HUDEP-2 (cell line): ENCODE results near the gene MYO15B.

Source experiments
- DNase-seq, 76 experiments: peaks; one replicate each; lab custom pipeline; 2025; ENCODE audit not compliant: unreplicated experiment in 76 of 76; lab: John Stamatoyannopoulos, UW

The MYO15B gene

GRCh38 chr17:75635610-75636202, 48.1 kb downstream of the MYO15B start:
- peak in 75 of 76 experiments; percentile 68 to 97 (median 90) for DNase-seq

DNA sequence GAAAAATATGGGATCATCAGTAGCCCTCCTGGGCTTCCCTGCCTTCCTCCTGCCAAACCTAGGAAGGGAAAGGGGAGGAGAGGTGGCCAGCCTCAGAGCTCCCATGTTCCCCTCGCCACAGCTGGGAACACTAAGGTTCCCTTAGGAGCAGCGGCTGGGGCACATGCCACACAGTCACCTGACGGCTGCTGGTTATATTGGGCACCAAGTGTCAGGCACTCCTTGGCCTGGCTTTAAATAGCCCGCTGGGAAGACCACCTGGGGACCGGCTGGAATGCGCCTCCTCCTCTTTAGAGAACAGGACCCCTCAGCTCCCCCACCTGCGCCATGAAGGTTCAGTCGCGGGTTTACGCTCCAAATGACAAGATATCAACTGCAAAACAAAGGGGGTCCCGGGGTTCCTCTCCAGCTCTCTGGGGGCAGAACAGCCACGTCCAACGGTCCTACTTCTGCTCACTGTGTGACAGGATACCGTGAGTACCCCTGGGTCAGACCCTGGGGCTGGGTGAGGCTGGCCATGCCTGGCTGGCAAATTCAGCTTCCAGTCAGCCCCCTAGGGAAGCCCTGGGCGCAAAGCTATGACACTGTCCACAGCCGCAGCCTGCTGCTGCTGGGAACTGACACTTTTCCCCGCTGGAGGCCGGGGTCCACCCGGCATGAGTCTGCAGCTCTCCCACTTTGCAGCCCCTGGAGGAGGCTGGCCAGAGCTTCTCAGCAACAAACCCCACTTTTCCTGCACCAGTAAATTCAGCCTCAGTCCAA, 49.0 kb downstream of the MYO15B start:
- peak in 1 of 76 experiments; percentile 38 for DNase-seq

DNA sequence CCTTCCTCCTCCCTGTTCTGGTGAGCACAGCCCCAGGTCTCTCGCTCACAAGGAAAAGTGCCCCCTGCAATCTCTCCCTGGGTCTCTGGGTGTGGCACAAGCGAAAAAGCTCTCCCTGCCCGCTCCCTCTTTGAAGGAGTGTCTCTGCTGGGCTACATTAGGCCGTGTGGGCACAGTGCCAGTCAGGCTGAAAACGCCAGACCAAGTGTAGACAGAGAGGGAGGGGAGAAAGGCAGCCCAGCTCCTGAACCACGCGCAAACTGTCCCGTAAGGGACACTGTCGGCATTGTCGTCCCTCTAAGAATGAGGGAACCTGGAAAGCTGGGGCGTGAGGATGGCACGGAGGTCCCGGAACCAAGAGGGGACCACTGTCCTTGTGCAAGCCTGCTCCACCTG, 49.5 kb downstream of the MYO15B start:
- peak in 72 of 76 experiments; percentile 8 to 87 (median 70) for DNase-seq

DNA sequence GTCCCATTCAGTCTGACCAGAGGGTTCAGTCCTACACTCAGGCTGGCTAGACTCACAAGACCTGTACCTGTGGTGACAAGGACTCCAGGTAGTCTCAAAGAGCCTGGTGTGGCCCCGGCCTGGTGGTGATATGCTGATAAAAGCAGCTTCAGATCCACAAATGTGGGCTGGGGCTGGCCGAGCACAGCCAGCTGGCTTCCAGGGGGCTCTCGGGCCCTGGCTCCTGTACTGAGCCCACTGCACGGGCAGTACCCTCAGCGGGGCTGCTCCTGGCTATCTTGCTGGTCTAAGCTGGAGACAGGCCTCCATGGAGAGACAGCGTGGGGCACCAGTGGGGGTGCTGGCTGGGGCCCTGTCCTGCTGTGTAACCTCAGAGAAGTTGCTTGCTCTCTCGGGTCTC, 50.0 kb downstream of the MYO15B start:
- peak in 7 of 76 experiments; percentile 25 to 83 (median 40) for DNase-seq

DNA sequence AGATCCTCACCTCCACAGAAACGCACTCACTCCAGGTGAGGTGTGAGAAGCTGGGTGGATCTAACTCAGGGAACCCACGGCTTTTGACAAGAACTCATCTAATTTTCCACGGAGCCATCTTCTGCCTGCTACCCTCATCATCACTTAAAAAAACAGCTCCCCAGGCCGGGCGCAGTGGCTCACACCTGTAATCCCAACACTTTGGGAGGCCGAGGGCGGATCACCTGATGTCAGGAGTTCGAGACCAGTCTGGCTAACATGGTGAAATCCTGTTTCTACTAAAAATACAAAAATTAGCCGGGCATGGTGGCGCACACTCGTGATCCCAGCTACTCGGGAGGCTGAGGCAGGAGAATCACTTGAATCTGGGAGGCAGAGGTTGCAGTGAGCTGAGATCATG, 50.4 kb downstream of the MYO15B start:
- DNase-seq: peak in 1 of 76 experiments; percentile 34

DNA sequence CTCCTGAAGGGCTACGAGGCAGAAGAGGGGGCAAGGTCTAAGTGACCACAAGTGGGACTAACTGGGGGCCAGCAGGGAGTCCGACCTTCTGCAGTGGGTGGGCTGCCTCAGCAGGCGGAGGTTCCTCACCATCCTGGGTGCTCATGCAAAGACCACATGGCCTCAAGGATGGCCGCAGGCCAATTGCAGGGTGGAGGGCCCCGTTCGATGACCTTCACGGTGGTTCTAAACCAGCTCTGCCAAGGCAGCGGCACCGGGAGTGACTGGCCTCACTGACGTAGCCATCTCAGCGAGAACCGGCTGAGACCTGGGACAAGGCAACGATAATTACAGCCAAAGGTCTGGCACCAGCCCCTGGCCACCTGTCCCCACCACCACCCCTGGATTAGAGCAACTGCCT, 51.3 kb downstream of the MYO15B start:
- peak in 5 of 76 experiments; percentile 23 to 42 (median 26) for DNase-seq

DNA sequence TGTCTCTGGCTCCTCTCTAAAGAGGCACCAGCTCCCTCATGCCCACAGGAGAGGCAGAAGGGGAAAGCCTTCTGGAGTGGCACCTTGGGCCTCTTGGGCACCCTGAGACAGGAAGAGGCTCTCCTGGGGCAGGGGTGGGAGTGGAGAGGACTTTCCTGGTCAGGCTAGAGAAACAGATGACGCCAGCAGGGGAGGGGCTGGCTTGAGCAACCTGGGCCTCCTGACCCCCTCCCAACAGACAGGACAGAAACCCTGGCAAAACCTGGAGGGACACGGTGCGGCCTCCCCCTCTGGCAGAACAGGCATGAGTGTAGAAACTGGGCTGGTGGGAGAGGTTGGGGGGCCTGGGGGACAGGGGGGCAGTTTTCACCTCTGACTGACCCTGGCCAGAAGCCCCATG, 51.7 kb downstream of the MYO15B start:
- DNase-seq: peak in 4 of 76 experiments; percentile 19 to 57 (median 34)

GRCh38 chr17:75639771-75640555, 52.4 kb downstream of the MYO15B start:
- peak in 7 of 76 experiments; percentile 13 to 57 (median 23) for DNase-seq

DNA sequence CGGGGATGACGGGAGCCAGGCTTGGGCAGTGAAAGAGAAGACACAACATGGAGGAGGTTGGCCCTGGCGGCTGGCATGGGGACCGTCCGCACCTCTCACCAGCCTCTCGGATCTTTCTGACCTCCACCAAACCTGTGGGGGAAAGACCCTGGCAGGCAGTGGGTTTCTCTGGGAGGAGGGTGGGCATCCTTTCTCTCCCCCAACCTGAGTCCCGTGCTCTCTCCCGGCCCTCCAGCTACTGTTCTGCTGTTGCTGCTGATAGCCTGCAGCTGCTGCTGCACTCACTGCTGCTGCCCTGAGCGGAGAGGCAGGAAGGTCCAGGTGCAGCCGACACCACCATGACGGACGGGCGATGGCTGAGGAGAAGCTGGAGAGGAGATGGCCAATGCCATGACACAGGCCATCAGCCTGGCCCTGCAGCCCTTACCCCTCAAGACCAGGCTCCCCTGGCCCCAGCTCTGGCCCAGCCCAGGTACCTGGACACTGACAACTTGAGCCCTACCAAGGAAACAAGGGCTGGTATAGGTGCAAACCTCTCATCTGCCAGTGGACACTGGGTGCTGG, 53.0 kb downstream of the MYO15B start:
- DNase-seq: no peak

- peak in 2 of 76 experiments; percentile 22 to 31 for DNase-seq
Observed at GRCh38 chr17:75641343-75641742, 53.7 kb downstream of the MYO15B start.

DNA sequence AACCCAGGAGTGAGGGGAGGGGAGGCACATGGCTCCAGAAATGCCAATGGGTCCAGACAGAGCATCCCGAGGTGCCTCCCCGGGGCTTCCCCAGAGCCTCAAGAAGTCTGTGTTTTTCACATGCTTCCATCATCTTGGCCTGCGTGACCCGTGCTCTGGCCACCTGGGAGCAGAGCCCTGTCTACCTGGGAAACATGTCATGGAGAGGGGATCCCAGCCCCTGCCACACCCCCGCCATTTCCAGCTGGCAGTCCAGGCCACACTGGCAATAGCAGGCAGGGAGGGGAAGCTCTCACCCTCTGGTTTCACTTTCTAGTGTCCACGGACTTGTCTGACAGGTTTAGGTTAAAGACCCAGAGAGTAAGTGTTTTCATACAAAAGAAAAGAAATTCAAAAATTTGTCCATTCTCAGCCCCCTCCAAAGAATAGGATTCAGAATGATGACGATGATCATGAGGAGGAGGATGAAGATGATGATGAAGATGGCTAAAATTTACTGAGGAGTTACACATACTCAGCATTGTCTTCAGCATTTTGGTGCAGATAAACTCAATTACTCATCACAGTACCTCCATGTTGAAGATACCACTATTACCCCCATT, 54.7 kb downstream of the MYO15B start:
- peak in 4 of 76 experiments; percentile 27 to 38 (median 30) for DNase-seq

DNA sequence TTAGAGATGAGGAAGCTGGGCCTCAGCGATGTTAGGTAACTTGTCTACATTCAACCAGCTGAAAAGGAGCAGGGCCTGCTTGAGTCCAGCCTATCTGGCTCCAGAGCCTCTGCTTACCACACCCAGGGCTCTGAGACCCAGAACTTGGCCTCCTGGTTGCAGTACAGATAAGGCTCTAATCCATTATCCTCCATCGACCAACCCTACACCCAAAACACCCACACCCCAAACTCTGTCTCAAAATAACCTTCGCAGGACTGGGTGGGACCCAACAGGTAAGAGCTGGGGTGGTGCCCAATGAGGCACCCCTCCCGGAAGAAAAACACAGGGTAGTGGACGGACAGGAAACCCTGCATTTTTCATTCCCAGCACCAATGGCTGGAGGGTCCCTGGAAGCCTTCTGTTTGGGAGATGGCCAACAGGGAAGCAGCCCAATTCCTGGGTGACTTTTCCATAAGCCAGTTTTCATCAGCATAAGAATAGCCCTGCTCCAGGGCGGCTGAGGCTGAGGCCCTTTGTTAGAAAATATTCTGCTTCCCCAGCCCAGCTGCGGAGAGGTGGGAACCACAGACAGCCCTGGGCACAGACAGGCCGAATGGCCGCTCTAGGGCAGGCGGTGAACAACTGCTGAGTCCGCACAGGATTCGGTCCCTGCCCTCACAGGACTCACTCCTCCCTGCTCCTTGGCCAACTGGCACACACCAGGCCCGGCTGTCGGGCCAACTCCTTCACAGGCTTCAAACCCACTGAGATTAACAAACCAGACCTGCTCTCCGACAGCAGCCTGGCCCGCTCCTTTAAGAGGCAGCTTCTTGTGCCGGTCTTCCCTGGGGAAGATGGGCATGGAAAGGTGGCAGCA, 55.4 kb downstream of the MYO15B start:
- DNase-seq: peak in 74 of 76 experiments; percentile 39 to 88 (median 70)

GRCh38 chr17:75643643-75644017, 56.0 kb downstream of the MYO15B start:
- DNase-seq: no peak

DNA sequence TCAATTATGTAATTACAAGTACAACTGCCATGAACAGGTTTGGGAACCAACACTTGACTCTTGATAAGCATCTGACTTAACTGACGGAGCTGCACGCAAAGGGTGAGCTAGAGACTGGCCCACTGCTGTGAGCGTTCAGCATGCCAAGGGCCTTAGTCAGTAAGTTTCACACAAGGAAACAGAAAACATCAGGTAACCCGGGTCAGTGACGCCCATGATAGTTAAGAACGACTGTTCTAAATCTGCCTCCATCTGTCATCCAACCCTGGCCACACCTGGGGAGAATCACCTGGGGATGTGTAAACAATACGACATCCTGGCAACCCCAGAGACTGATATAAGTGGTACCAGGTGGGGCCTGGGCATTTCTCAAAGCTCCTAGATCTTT, 57.9 kb downstream of the MYO15B start:
- DNase-seq: peak in 18 of 76 experiments; percentile 10 to 61 (median 28)

DNA sequence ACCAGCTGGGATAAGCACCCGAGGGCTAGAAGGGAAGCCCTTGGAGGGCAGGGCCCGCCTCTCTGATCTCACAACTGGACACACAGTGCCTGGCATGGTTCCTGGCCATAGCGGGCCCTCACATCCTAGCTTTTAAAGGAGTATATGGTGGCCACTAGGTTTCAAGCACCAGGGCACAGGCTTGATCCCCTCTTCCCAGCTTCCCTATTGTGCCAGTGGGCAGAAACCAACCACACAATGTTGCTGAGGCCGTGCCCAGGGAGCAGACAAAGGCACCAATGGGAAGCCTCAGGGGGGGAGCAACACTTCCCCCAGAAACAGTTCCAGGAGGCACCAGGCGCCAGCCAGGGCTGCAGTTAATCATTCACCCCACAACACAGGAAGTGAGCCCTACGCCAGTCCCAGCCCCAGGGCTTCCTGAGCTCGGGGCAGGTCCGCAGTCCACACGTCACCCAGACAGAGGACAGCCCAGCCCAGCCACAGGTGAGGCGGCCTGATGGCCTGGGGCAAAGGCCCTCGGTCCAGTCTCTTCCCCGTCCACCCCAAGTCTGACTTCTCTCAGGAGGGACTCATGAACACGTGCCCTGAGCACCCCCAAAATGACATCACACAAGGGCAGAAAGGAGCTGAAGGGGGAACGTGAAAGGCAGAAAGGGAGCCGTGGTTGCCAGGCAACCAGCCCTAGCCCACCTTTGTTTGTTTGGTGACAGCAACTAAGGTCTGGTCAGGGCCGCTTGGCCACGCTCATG, 58.5 kb downstream of the MYO15B start:
- no peak for DNase-seq

- no peak for DNase-seq
Observed at GRCh38 chr17:75646638-75646992, 59.0 kb downstream of the MYO15B start.

DNA sequence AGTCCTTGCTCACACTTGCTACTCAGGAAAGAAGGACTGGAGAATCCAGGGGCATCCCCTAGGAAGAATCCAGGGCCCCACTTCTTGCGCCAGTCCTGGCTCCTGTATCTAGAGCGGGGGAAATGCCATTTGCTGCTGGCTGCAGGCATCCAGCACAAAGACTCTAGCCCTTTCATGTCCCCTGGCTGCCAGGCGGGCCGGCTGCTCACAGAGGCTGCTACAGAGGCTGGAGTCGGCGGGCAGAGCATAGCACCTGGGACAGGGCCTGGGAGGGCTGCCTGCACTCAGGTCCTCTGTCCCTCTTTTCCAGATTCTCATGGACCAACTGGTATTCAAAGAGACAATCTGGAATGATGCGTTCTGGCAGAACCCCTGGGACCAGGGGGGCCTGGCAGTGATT, 59.5 kb downstream of the MYO15B start:
- DNase-seq: no peak

DNA sequence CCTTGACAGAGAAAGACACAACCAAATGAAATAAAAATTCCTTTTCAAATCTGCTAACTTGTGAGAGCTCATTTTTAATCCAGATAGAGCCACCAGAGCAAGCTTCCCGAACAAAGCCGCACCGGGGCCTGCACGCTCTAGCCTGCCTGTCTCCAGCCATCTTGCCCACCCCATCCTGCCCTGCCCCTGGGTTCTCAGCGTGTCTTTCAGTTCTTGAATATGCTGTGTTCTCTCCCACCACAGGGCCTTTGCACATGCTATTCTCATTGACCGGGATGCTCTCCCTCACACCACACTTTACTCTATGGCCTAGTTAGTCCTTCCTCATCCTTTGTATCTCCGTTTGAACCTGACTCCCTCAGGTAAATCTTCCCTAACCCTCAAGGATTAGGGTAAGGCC, 60.3 kb downstream of the MYO15B start:
- DNase-seq: no peak

- no peak for DNase-seq
Observed at GRCh38 chr17:75649687-75650086, 62.1 kb downstream of the MYO15B start.
